Stimulated activated CD4-positive, alpha-beta T cell treated with anti-CD3 and anti-CD28 coated beads, Interleukin-2, amount 100 ng/mL, for 48 hours (primary cell): ENCODE measurements around the gene HPS6.
A peak's percentile ranks its signal among the peaks of the same experiment; 100 is the strongest.

ENCODE experiments used
- DNase-seq, 2 donors: peaks; one replicate each; pipeline ENCODE4 v3.0.0-alpha.2; 2020

The HPS6 gene

DNA sequence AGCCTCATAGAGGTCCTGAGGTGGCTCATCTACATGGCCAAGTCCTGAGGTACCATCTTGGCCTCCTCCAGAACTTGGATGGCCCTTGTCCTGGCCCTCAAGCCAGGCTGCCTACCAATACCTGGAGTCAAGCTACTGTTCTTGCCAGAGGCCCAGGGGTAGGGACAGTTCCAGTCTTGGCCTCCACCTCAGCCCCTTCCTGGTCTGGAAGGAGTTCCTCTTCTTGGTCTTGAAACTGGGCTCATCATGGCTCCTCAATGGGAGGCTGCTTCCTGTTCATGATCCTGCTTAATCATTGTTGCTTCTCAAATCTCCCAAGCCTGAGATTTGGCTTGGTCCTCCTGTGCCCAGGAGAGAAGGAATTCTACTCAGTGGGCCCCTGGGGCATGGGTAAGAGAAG is 3.9 kb downstream of the HPS6 start:
- no peak for DNase-seq

DNA sequence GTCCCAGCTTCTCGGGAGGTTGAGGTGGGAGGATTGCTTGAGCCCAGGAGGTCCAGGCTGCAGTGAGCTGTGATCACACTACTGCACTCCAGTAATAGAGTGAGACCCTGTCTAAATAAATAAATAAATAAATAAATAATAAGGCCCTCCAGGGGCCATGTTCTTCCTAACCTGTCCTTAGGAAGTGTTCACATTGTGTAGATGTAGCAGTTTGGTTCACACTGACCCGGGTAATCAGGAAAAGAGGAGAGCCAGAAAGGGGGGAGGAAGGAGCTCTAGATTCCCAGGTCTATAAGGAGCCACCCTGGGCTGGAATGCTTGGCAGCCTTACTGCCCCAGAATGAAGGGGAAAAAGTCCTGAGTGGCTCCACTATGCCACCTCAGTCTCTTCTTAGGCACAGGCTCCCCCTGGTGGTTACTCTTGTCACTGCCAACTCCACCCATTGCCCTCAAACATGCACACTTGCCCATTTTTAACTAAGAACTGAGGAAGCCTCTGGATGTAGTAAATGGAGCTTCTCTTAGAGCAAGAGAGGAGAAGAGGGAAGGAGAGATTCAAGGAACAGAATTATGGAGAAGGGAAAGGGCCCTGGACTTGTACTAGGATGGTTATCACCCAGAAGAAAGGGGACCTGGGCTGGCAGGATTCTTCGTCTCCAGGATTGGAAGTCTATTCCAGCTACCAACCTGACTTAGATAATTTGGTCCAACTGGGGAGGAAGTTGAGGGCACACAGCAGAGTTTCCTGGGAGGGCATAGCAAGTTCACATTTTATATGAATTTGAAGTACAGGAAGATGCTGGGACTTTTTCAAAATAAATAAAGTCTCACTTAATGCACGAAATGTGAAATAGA is 7.8 kb downstream of the HPS6 start:
- peak; percentile 80 for DNase-seq

GRCh38 chr10:102083541-102083940 is 18.4 kb downstream of the HPS6 start:
- DNase-seq = no peak

GRCh38 chr10:102085336-102085735 is 20.2 kb downstream of the HPS6 start:
- DNase-seq = no peak

DNA sequence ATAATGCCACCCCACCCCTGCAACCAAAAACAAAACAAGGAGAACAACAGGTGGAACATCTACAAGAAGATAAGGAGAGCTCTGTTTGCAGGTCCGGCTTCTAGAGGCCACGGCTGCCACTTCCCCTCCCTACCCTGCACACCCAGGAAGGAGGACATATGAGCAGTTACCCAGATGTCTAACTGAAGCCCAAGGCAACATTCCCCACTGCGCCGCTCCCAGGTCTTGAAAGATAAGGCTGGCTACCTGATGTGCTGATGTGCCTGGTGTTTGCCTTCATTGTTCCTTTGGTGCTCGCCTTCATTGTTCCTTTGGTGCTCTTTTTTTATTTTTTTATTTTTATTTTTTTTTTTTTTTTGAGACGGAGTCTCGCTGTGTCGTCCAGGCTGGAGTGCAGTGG is 21.0 kb downstream of the HPS6 start:
- DNase-seq = no peak

DNA sequence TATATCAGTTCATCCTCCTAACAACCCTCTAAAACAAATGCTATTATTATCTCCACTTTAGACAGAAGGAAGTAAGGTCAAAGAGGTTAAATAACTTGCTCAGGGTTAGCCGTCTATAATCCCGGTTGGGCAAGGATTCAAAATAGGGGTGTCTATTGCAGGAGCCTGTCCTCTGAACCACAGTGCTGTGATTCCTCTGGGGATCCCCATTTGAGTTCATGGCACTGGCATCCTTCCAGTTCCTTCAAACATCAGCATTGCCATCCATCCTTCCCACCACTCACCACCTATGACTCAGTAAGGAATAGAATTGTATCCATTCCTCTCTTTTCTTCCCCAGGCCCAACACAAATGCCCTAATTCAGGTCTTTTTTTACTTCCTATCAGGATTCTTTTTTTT is 25.6 kb downstream of the HPS6 start:
- no peak for DNase-seq

GRCh38 chr10:102096449-102096848 is 31.3 kb downstream of the HPS6 start:
- DNase-seq = no peak

DNA sequence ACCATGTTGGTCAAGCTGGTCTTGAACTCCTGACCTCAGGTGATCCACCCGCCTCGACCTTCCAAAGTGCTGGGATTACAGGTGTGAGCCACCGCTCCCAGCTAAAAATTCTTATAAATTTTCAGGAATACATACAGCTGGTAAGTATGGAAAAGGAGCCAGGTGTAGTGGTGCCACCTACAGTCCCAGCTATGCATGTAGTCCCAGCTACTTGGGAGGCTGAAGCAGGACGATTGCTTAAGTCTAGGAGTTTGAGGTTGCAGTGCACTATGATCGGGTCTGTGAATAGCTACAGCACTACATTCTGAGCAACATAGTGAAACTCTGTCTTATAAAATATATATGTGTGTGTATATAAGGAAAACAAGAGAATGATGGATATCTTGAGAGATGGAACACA is 36.0 kb downstream of the HPS6 start:
- DNase-seq = no peak

- DNase-seq = no peak
Measured at GRCh38 chr10:102102421-102102820, 37.3 kb downstream of the HPS6 start.

DNA sequence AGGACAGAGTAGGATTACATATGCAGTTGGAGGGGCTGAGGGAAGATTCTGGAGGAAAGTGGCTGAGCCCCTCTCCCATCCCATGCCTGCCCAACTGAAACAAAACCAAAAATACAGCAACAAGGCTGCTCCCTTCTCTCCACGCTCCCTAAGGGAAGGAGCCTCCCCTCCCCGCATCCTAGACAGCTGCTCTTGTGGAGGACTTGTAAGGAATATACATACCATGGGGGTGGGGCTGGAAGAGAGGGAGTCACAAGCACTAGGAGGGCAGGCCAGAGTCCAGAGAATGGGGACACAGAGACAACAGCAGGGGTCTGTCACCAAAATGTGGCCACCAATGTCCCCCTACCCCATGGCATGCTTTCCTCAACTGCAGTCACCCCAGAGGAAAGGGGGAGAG is 41.8 kb downstream of the HPS6 start:
- no peak for DNase-seq

GRCh38 chr10:102109166-102110116 is 44.3 kb downstream of the HPS6 start:
- no peak for DNase-seq

DNA sequence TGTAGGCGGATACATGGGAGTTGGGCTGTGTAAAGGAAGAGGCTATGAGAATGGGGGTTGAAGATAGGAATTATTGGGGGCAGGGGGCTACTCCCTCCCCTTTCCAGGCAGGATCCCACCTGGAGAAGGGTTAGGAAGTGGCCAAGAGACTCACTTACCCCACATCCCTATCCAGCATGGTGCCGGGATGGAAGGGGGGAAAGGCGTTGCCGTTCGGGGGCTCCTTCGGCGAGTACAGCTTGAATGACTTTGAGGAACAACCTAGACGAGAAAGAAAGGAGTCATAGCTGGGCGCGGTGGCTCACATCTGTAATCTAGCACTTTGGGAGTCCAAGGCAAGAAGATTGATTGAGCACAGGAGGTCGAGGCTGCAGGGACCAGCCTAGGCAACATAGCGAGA is 46.1 kb downstream of the HPS6 start:
- no peak for DNase-seq

DNA sequence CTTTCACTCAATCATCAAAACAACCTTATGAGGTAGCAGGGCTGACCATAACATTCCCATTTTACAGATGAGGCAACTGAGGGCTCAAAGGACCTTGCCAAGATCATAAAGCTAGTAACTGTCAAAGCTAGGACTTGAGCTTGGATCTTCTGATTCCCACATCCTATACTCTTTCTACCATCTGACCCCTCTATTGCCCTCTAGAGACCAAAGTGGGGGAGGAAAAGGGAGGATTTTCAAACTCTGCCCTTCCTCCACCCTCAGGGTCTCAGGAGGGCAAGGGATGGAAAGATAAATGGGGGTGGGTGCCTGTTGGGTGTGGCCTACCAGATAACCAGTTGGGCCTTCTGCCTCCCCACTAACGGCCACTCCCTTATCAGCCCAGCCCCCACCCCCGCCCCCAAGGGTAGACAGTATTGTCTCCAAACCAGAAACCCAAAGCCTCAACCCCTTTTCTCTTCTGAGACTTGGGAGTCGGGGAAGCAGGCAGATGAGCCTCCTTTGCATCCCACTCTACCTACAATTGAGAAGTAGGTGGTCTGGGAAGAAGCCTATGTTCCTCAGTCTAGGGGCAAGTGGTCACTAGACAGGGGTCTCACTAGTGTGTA is 47.2 kb downstream of the HPS6 start:
- DNase-seq = no peak

GRCh38 chr10:102113261-102113955 is 48.3 kb downstream of the HPS6 start:
- DNase-seq = no peak

GRCh38 chr10:102113956-102114857 is 49.1 kb downstream of the HPS6 start:
- no peak for DNase-seq

GRCh38 chr10:102114861-102115618 is 49.9 kb downstream of the HPS6 start:
- DNase-seq = peak; percentile 82 to 85

GRCh38 chr10:102115775-102116174 is 50.6 kb downstream of the HPS6 start:
- no peak for DNase-seq

- no peak for DNase-seq
Measured at GRCh38 chr10:102116656-102117055, 51.5 kb downstream of the HPS6 start.
